H9 (cell line): ENCODE measurements around the gene FBP2. TPM values are rescaled to one million over a fixed set of nuclear protein-coding genes. Genes with fewer than 3 reads are reported as not detected.

ENCODE experiments used
- DNase-seq: peaks from one replicate; pipeline ENCODE4 v3.0.0-alpha.2; 2017
- H2AFZ ChIP-seq: one replicate; pipeline ENCODE4 v1.6.1; 2013; ENCODE audit warnings: mild to moderate bottlenecking, low read length, control low read depth, moderate library complexity
- H2AK5ac ChIP-seq: 2 replicates; pipeline ENCODE4 v1.6.1; 2013; ENCODE audit warnings: low read length, control low read depth, mixed read lengths; ENCODE audit not compliant: insufficient read length
- H2BK120ac ChIP-seq: one replicate; pipeline ENCODE4 v1.6.1; 2013; ENCODE audit warnings: low read depth, mild to moderate bottlenecking, low read length, control low read depth, inconsistent platforms; ENCODE audit not compliant: poor library complexity, severe bottlenecking
- H2BK12ac ChIP-seq: 2 replicates; pipeline ENCODE4 v1.6.1; 2013; ENCODE audit warnings: low read length, control low read depth, mixed read lengths, low read depth; ENCODE audit not compliant: insufficient read length
- H2BK15ac ChIP-seq: 2 replicates; pipeline ENCODE4 v1.6.1; 2013; ENCODE audit warnings: low read depth, low read length, control low read depth
- H2BK20ac ChIP-seq: one replicate; pipeline ENCODE4 v1.6.1; 2013; ENCODE audit warnings: low read depth, mild to moderate bottlenecking, low read length, control low read depth, inconsistent platforms; ENCODE audit not compliant: poor library complexity, severe bottlenecking
- H2BK5ac ChIP-seq: 2 replicates; pipeline ENCODE4 v1.6.1; 2013; ENCODE audit warnings: low read length, control low read depth, mixed read lengths; ENCODE audit not compliant: insufficient read length
- H3K14ac ChIP-seq: 2 replicates; pipeline ENCODE4 v1.6.1; 2013; ENCODE audit warnings: low read length, control low read depth; ENCODE audit not compliant: insufficient read depth
- H3K18ac ChIP-seq: 2 replicates; pipeline ENCODE4 v1.6.1; 2013; ENCODE audit warnings: low read depth, mild to moderate bottlenecking, mixed read lengths, low read length, control low read depth; ENCODE audit not compliant: insufficient read length
- H3K23ac ChIP-seq: 2 replicates; pipeline ENCODE4 v1.6.1; 2013; ENCODE audit warnings: low read length, control low read depth, mixed read lengths, low read depth; ENCODE audit not compliant: insufficient read length
- H3K23me2 ChIP-seq: 2 replicates; pipeline ENCODE4 v1.6.1; 2013; ENCODE audit warnings: low read depth, mild to moderate bottlenecking, mixed read lengths, low read length, control low read depth; ENCODE audit not compliant: insufficient read length, poor library complexity, severe bottlenecking
- H3K27ac ChIP-seq: 2 replicates; pipeline ENCODE4 v1.5.1; 2013; ENCODE audit warnings: low read length, control low read depth, mixed read lengths, low read depth; ENCODE audit not compliant: insufficient read length
- H3K27me3 ChIP-seq: 2 replicates; pipeline ENCODE4 v1.6.1; 2013; ENCODE audit warnings: low read length, control low read depth, inconsistent platforms; ENCODE audit not compliant: insufficient read depth
- H3K4ac ChIP-seq: 2 replicates; pipeline ENCODE4 v1.6.1; 2013; ENCODE audit warnings: low read depth, mild to moderate bottlenecking, control low read depth, inconsistent platforms, low read length, moderate library complexity
- H3K4me1 ChIP-seq: 2 replicates; pipeline ENCODE4 v1.6.1; 2013; ENCODE audit warnings: low read length, control low read depth, inconsistent platforms; ENCODE audit not compliant: insufficient read depth
- H3K4me2 ChIP-seq: 2 replicates; pipeline ENCODE4 v1.6.1; 2013; ENCODE audit warnings: low read length, control low read depth, mixed read lengths; ENCODE audit not compliant: insufficient read length, insufficient read depth
- H3K56ac ChIP-seq: 2 replicates; pipeline ENCODE4 v1.6.1; 2013; ENCODE audit warnings: low read depth, mild to moderate bottlenecking, mixed read lengths, low read length, control low read depth; ENCODE audit not compliant: insufficient read length
- H3K79me1 ChIP-seq: 2 replicates; pipeline ENCODE4 v1.6.1; 2013; ENCODE audit warnings: low read depth, mild to moderate bottlenecking, moderate library complexity, low read length, control low read depth, inconsistent platforms; ENCODE audit not compliant: insufficient read depth, poor library complexity, severe bottlenecking
- H3K79me2 ChIP-seq: 2 replicates; pipeline ENCODE4 v1.6.1; 2013; ENCODE audit warnings: low read length, control low read depth, inconsistent platforms; ENCODE audit not compliant: insufficient read depth
- H3K9ac ChIP-seq: 2 replicates; pipeline ENCODE4 v1.6.1; 2013; ENCODE audit warnings: low read length, control low read depth, mixed read lengths; ENCODE audit not compliant: insufficient read length; ENCODE audit errors: extremely low read depth
- H3K9me3 ChIP-seq: one replicate; pipeline ENCODE4 v1.6.1; 2013; ENCODE audit warnings: low read depth, low read length, inconsistent platforms; ENCODE audit not compliant: control insufficient read depth
- H3T11ph ChIP-seq: one replicate; pipeline ENCODE4 v1.6.1; 2013; ENCODE audit warnings: mild to moderate bottlenecking, low read length, control low read depth, inconsistent platforms
- H4K20me1 ChIP-seq: one replicate; pipeline ENCODE4 v1.6.1; 2013; ENCODE audit not compliant: control insufficient read depth, insufficient read length, insufficient read depth
- H4K5ac ChIP-seq: 2 replicates; pipeline ENCODE4 v1.6.1; 2013; ENCODE audit warnings: low read depth, mild to moderate bottlenecking, mixed read lengths, low read length, control low read depth; ENCODE audit not compliant: insufficient read length
- H4K8ac ChIP-seq: replicated peaks from 2 replicates; pipeline ENCODE4 v1.6.1; 2013; ENCODE audit warnings: low read length, control low read depth, mixed read lengths, low read depth; ENCODE audit not compliant: insufficient read length
- H4K91ac ChIP-seq: 2 replicates; pipeline ENCODE4 v1.6.1; 2013; ENCODE audit warnings: low read depth, mild to moderate bottlenecking, moderate library complexity, mixed read lengths, low read length, control low read depth; ENCODE audit not compliant: insufficient read length
- H3K27ac Mint-ChIP-seq, 3 experiments: 2 replicates in 2 of 3; 3 replicates in 1 of 3; pipeline ENCODE4 v1.8.0; 2020 to 2021; ENCODE audit warnings: mixed read lengths in 3 of 3, mild to moderate bottlenecking in 1 of 3, moderate library complexity in 1 of 3
- H3K27me3 Mint-ChIP-seq: 2 replicates; pipeline ENCODE4 v1.8.0; 2021; ENCODE audit warnings: low read depth, mild to moderate bottlenecking, moderate library complexity, mixed read lengths
- H3K36me3 Mint-ChIP-seq, 3 experiments: 2 replicates in 2 of 3; 3 replicates in 1 of 3; pipeline ENCODE4 v1.8.0; 2020 to 2021; ENCODE audit warnings: low read depth in 3 of 3, mixed read lengths in 3 of 3; ENCODE audit not compliant: insufficient read depth in 1 of 3
- H3K4me1 Mint-ChIP-seq, 2 experiments: 2 replicates each; pipeline ENCODE4 v1.8.0; 2020; ENCODE audit warnings: mixed read lengths in 2 of 2
- H3K4me3 Mint-ChIP-seq, 2 experiments: 2 replicates in 1 of 2; 3 replicates in 1 of 2; pipeline ENCODE4 v1.8.0; 2020 to 2021; ENCODE audit warnings: mild to moderate bottlenecking in 2 of 2, mixed read lengths in 2 of 2, moderate library complexity in 1 of 2
- H3K9me3 Mint-ChIP-seq, 2 experiments: 2 replicates in 1 of 2; 3 replicates in 1 of 2; pipeline ENCODE4 v1.8.0; 2020; ENCODE audit warnings: mild to moderate bottlenecking in 2 of 2, mixed read lengths in 2 of 2, moderate library complexity in 1 of 2
- WGBS: extraction: QIAGEN DNeasy Blood & Tissue Kit; methylation state at CpG from one replicate; pipeline ENCODE4 v1.1.7; 2013; ENCODE audit warnings: missing lambda C conversion rate, low lambda C conversion rate, mixed read lengths; ENCODE audit not compliant: insufficient read length; ENCODE audit errors: extremely low coverage; 5-methylcytosine and 5-hydroxymethylcytosine counted together
- total RNA-seq: library from RNA; stranded (reverse); gene quantifications from 2 replicates; pipeline ENCODE4 v1.2.1, GENCODE V29; 2021
- TF ChIP-seq, protein P1 (sequence below): fragments of 200-600 bp; sonication (generic); conservative IDR thresholded peaks from 3 replicates; pipeline ENCODE4 v1.8.0; 2021; ENCODE audit warnings: antibody characterized with exemption, mild to moderate bottlenecking

Gene FBP2
- total RNA-seq, 1 experiment from 2014 or later = not detected

GRCh38 chr9:94632737-94633136 lies 39.1 kb upstream of the FBP2 start:
- Histone ChIP-seq H2BK15ac (no peak overlapping the region), H3K23ac (no peak overlapping the region), H3T11ph (no peak overlapping the region), H3K4ac (no peak overlapping the region), H3K27me3 (peaks cover 3% of the 10 kb centered on the region; the same call in 1 of the 2 replicates), H4K91ac (no peak overlapping the region), H4K5ac (no peak overlapping the region), H3K14ac (no peak overlapping the region), H2AFZ (no peak overlapping the region), H3K9ac (no peak overlapping the region), H3K9me3 (no peaks in the 10 kb centered on the region), H3K79me2 (no peaks in the 10 kb centered on the region), H2BK5ac (no peak overlapping the region), H4K20me1 (no peaks in the 10 kb centered on the region), H2AK5ac (no peak overlapping the region), H2BK12ac (no peak overlapping the region), H2BK20ac (no peak overlapping the region), H3K4me1 (peaks cover 4% of the 10 kb centered on the region; the same call in 1 of the 2 replicates), H4K8ac (no peak overlapping the region), H3K79me1 (no peaks in the 10 kb centered on the region), H2BK120ac (no peak overlapping the region), H3K23me2 (no peaks in the 10 kb centered on the region), H3K56ac (no peak overlapping the region), H3K27ac (no peak overlapping the region), H3K18ac (no peak overlapping the region), H3K4me2 (no peak overlapping the region)
- Mint-ChIP-seq H3K9me3 (no peaks in the 10 kb centered on the region; a peak in 1 of 5 replicates), H3K4me3 (no peak overlapping the region), H3K27me3 (peaks cover 51% of the 10 kb centered on the region), H3K4me1 (peaks cover 36 to 42% of the 10 kb centered on the region in 2 experiments), H3K36me3 (no peaks in the 10 kb centered on the region), H3K27ac (no peak overlapping the region)
- TF ChIP-seq, protein P1, sequence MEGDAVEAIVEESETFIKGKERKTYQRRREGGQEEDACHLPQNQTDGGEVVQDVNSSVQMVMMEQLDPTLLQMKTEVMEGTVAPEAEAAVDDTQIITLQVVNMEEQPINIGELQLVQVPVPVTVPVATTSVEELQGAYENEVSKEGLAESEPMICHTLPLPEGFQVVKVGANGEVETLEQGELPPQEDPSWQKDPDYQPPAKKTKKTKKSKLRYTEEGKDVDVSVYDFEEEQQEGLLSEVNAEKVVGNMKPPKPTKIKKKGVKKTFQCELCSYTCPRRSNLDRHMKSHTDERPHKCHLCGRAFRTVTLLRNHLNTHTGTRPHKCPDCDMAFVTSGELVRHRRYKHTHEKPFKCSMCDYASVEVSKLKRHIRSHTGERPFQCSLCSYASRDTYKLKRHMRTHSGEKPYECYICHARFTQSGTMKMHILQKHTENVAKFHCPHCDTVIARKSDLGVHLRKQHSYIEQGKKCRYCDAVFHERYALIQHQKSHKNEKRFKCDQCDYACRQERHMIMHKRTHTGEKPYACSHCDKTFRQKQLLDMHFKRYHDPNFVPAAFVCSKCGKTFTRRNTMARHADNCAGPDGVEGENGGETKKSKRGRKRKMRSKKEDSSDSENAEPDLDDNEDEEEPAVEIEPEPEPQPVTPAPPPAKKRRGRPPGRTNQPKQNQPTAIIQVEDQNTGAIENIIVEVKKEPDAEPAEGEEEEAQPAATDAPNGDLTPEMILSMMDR = no peak
- no peak for DNase-seq
- WGBS = no CpG with 5 or more reads among the region's 5 CpGs
